Esophagus squamous epithelium (tissue), 4 donors: ENCODE results near the gene RNF130.

Experiments used
- CTCF ChIP-seq, 6 experiments: fragments of 450-650 bp in 4 of 6; fragments of 200-600 bp in 2 of 6; sonication (generic) in 2 of 6; IDR thresholded peaks; one replicate each; pipeline ENCODE4 v1.5.1; 2016 to 2019; ENCODE audit warnings: antibody characterized with exemption in 6 of 6, mild to moderate bottlenecking in 4 of 6, moderate library complexity in 4 of 6
- POLR2A ChIP-seq, 4 donors: fragments of 450-650 bp; IDR thresholded peaks; one replicate each; pipeline ENCODE4 v1.6.1; 2017; ENCODE audit warnings: antibody characterized with exemption in 4 of 4, mild to moderate bottlenecking in 4 of 4, moderate library complexity in 3 of 4

- TF ChIP-seq CTCF (IDR thresholded peaks at IDR 0.05) (no peak), POLR2A (IDR thresholded peaks at IDR 0.05) (peak in 1 of 4 donors; percentile 16)
Observed at GRCh38 chr5:180093651-180094382, 22.3 kb upstream of the RNF130 start.
